KMS-11 (cell line): ENCODE results near the gene FARS2.

Source experiments
- H2AFZ ChIP-seq: fragments of 200-600 bp; sonication (generic); 2 replicates; pipeline ENCODE4 v1.6.1; 2016; ENCODE audit warnings: antibody characterized with exemption, mixed run types, low read depth
- H3K27ac ChIP-seq: fragments of 200-600 bp; sonication (generic); 2 replicates; pipeline ENCODE4 v1.6.1; 2016; ENCODE audit warnings: mild to moderate bottlenecking, mixed run types
- H3K27me3 ChIP-seq: fragments of 200-600 bp; sonication (generic); 2 replicates; pipeline ENCODE4 v1.6.1; 2017; ENCODE audit warnings: mild to moderate bottlenecking, low read depth, mixed run types, moderate library complexity; ENCODE audit not compliant: insufficient read depth
- H3K36me3 ChIP-seq: fragments of 200-600 bp; sonication (generic); 2 replicates; pipeline ENCODE4 v1.6.1; 2017; ENCODE audit warnings: mild to moderate bottlenecking, mixed run types; ENCODE audit not compliant: insufficient read depth
- H3K4me1 ChIP-seq: fragments of 200-600 bp; sonication (generic); 2 replicates; pipeline ENCODE4 v1.6.1; 2016; ENCODE audit warnings: mild to moderate bottlenecking, low read depth, mixed run types; ENCODE audit not compliant: poor library complexity, severe bottlenecking
- H3K4me2 ChIP-seq: fragments of 200-600 bp; sonication (generic); 2 replicates; pipeline ENCODE4 v1.7.0; 2016; ENCODE audit warnings: mild to moderate bottlenecking, mixed run types
- H3K4me3 ChIP-seq: fragments of 200-600 bp; sonication (generic); IDR thresholded peaks from 2 replicates; pipeline ENCODE4 v1.6.1; 2017; ENCODE audit warnings: low read depth, low read length, mixed read lengths; ENCODE audit not compliant: insufficient read depth
- H3K79me2 ChIP-seq: fragments of 200-600 bp; sonication (generic); 2 replicates; pipeline ENCODE4 v1.6.1; 2016; ENCODE audit warnings: low read depth, mixed run types; ENCODE audit not compliant: insufficient read depth
- H3K9ac ChIP-seq: fragments of 200-600 bp; sonication (generic); 2 replicates; pipeline ENCODE4 v1.6.1; 2016; ENCODE audit warnings: mild to moderate bottlenecking, mixed run types
- H4K20me1 ChIP-seq: fragments of 200-600 bp; sonication (generic); 2 replicates; pipeline ENCODE4 v1.6.1; 2016; ENCODE audit warnings: mild to moderate bottlenecking, mixed run types; ENCODE audit not compliant: insufficient read depth
- CTCF ChIP-seq: fragments of 200-600 bp; sonication (generic); conservative IDR thresholded peaks from 2 replicates; pipeline ENCODE4 v1.6.1; 2017; ENCODE audit warnings: low read depth, mild to moderate bottlenecking, antibody characterized with exemption, low read length, moderate library complexity, mixed read lengths

Gene FARS2

GRCh38 chr6:5243069-5243468 lies 18.2 kb upstream of the FARS2 start:
- no peak overlapping the region for H3K9ac ChIP-seq
- H4K20me1 ChIP-seq = no peaks in the 10 kb centered on the region

GRCh38 chr6:5246141-5247097 lies 14.9 kb upstream of the FARS2 start:
- Histone ChIP-seq H3K4me3 (no peak overlapping the region), H3K4me2 (no peak overlapping the region), H3K36me3 (no peaks in the 10 kb centered on the region), H2AFZ (no peak overlapping the region), H3K27me3 (no peaks in the 10 kb centered on the region), H3K79me2 (no peaks in the 10 kb centered on the region; the same call in 1 of the 2 replicates), H3K4me1 (no peaks in the 10 kb centered on the region), H4K20me1 (no peaks in the 10 kb centered on the region), H3K9ac (no peak overlapping the region), H3K27ac (no peak overlapping the region)
- no peak for TF ChIP-seq CTCF

More at GRCh38 chr6:5243069-5243468, 18.2 kb upstream of the FARS2 start:
- Histone ChIP-seq H3K36me3 (no peaks in the 10 kb centered on the region), H3K79me2 (no peaks in the 10 kb centered on the region; the same call in 1 of the 2 replicates), H3K27ac (no peak overlapping the region), H3K4me2 (no peak overlapping the region), H2AFZ (no peak overlapping the region), H3K4me3 (no peak overlapping the region), H3K4me1 (no peaks in the 10 kb centered on the region), H3K27me3 (no peaks in the 10 kb centered on the region)
- TF ChIP-seq CTCF = no peak

- TF ChIP-seq CTCF = no peak
- no peaks in the 10 kb centered on the region; the same call in 1 of the 2 replicates for H3K79me2 ChIP-seq
Observed at GRCh38 chr6:5247201-5247600, 14.1 kb upstream of the FARS2 start.

GRCh38 chr6:5248302-5249098 lies 12.8 kb upstream of the FARS2 start:
- Histone ChIP-seq H3K27ac (no peak overlapping the region), H3K4me2 (no peak overlapping the region), H3K4me1 (no peaks in the 10 kb centered on the region), H3K79me2 (no peaks in the 10 kb centered on the region; the same call in 1 of the 2 replicates), H3K27me3 (no peaks in the 10 kb centered on the region), H3K9ac (no peak overlapping the region), H4K20me1 (no peaks in the 10 kb centered on the region), H3K36me3 (no peaks in the 10 kb centered on the region), H3K4me3 (no peak overlapping the region), H2AFZ (no peak overlapping the region)
- TF ChIP-seq CTCF = no peak

More at GRCh38 chr6:5247201-5247600, 14.1 kb upstream of the FARS2 start:
- Histone ChIP-seq H2AFZ (no peak overlapping the region), H3K4me2 (no peak overlapping the region), H3K4me3 (no peak overlapping the region), H3K9ac (no peak overlapping the region), H3K27me3 (no peaks in the 10 kb centered on the region), H4K20me1 (no peaks in the 10 kb centered on the region), H3K36me3 (no peaks in the 10 kb centered on the region), H3K4me1 (no peaks in the 10 kb centered on the region), H3K27ac (no peak overlapping the region)
